H9 (cell line): Measurements from ENCODE around the gene TYK2. TPM values are rescaled to one million over a fixed set of nuclear protein-coding genes. Genes with fewer than 3 reads are reported as not detected.

Source experiments
- DNase-seq: peaks from one replicate; pipeline ENCODE4 v3.0.0-alpha.2; 2017
- H2AFZ ChIP-seq: one replicate; pipeline ENCODE4 v1.6.1; 2013; ENCODE audit warnings: mild to moderate bottlenecking, low read length, control low read depth, moderate library complexity
- H2AK5ac ChIP-seq: 2 replicates; pipeline ENCODE4 v1.6.1; 2013; ENCODE audit warnings: low read length, control low read depth, mixed read lengths; ENCODE audit not compliant: insufficient read length
- H2BK120ac ChIP-seq: one replicate; pipeline ENCODE4 v1.6.1; 2013; ENCODE audit warnings: low read depth, mild to moderate bottlenecking, low read length, control low read depth, inconsistent platforms; ENCODE audit not compliant: poor library complexity, severe bottlenecking
- H2BK12ac ChIP-seq: 2 replicates; pipeline ENCODE4 v1.6.1; 2013; ENCODE audit warnings: low read length, control low read depth, mixed read lengths, low read depth; ENCODE audit not compliant: insufficient read length
- H2BK15ac ChIP-seq: 2 replicates; pipeline ENCODE4 v1.6.1; 2013; ENCODE audit warnings: low read depth, low read length, control low read depth
- H2BK20ac ChIP-seq: one replicate; pipeline ENCODE4 v1.6.1; 2013; ENCODE audit warnings: low read depth, mild to moderate bottlenecking, low read length, control low read depth, inconsistent platforms; ENCODE audit not compliant: poor library complexity, severe bottlenecking
- H2BK5ac ChIP-seq: 2 replicates; pipeline ENCODE4 v1.6.1; 2013; ENCODE audit warnings: low read length, control low read depth, mixed read lengths; ENCODE audit not compliant: insufficient read length
- H3K14ac ChIP-seq: 2 replicates; pipeline ENCODE4 v1.6.1; 2013; ENCODE audit warnings: low read length, control low read depth; ENCODE audit not compliant: insufficient read depth
- H3K18ac ChIP-seq: 2 replicates; pipeline ENCODE4 v1.6.1; 2013; ENCODE audit warnings: low read depth, mild to moderate bottlenecking, mixed read lengths, low read length, control low read depth; ENCODE audit not compliant: insufficient read length
- H3K23ac ChIP-seq: 2 replicates; pipeline ENCODE4 v1.6.1; 2013; ENCODE audit warnings: low read length, control low read depth, mixed read lengths, low read depth; ENCODE audit not compliant: insufficient read length
- H3K23me2 ChIP-seq: 2 replicates; pipeline ENCODE4 v1.6.1; 2013; ENCODE audit warnings: low read depth, mild to moderate bottlenecking, mixed read lengths, low read length, control low read depth; ENCODE audit not compliant: insufficient read length, poor library complexity, severe bottlenecking
- H3K27ac ChIP-seq: 2 replicates; pipeline ENCODE4 v1.5.1; 2013; ENCODE audit warnings: low read length, control low read depth, mixed read lengths, low read depth; ENCODE audit not compliant: insufficient read length
- H3K27me3 ChIP-seq: 2 replicates; pipeline ENCODE4 v1.6.1; 2013; ENCODE audit warnings: low read length, control low read depth, inconsistent platforms; ENCODE audit not compliant: insufficient read depth
- H3K4ac ChIP-seq: 2 replicates; pipeline ENCODE4 v1.6.1; 2013; ENCODE audit warnings: low read depth, mild to moderate bottlenecking, control low read depth, inconsistent platforms, low read length, moderate library complexity
- H3K4me1 ChIP-seq: 2 replicates; pipeline ENCODE4 v1.6.1; 2013; ENCODE audit warnings: low read length, control low read depth, inconsistent platforms; ENCODE audit not compliant: insufficient read depth
- H3K4me2 ChIP-seq: 2 replicates; pipeline ENCODE4 v1.6.1; 2013; ENCODE audit warnings: low read length, control low read depth, mixed read lengths; ENCODE audit not compliant: insufficient read length, insufficient read depth
- H3K56ac ChIP-seq: 2 replicates; pipeline ENCODE4 v1.6.1; 2013; ENCODE audit warnings: low read depth, mild to moderate bottlenecking, mixed read lengths, low read length, control low read depth; ENCODE audit not compliant: insufficient read length
- H3K79me1 ChIP-seq: 2 replicates; pipeline ENCODE4 v1.6.1; 2013; ENCODE audit warnings: low read depth, mild to moderate bottlenecking, moderate library complexity, low read length, control low read depth, inconsistent platforms; ENCODE audit not compliant: insufficient read depth, poor library complexity, severe bottlenecking
- H3K79me2 ChIP-seq: 2 replicates; pipeline ENCODE4 v1.6.1; 2013; ENCODE audit warnings: low read length, control low read depth, inconsistent platforms; ENCODE audit not compliant: insufficient read depth
- H3K9ac ChIP-seq: 2 replicates; pipeline ENCODE4 v1.6.1; 2013; ENCODE audit warnings: low read length, control low read depth, mixed read lengths; ENCODE audit not compliant: insufficient read length; ENCODE audit errors: extremely low read depth
- H3K9me3 ChIP-seq: one replicate; pipeline ENCODE4 v1.6.1; 2013; ENCODE audit warnings: low read depth, low read length, inconsistent platforms; ENCODE audit not compliant: control insufficient read depth
- H3T11ph ChIP-seq: one replicate; pipeline ENCODE4 v1.6.1; 2013; ENCODE audit warnings: mild to moderate bottlenecking, low read length, control low read depth, inconsistent platforms
- H4K20me1 ChIP-seq: one replicate; pipeline ENCODE4 v1.6.1; 2013; ENCODE audit not compliant: control insufficient read depth, insufficient read length, insufficient read depth
- H4K5ac ChIP-seq: 2 replicates; pipeline ENCODE4 v1.6.1; 2013; ENCODE audit warnings: low read depth, mild to moderate bottlenecking, mixed read lengths, low read length, control low read depth; ENCODE audit not compliant: insufficient read length
- H4K8ac ChIP-seq: replicated peaks from 2 replicates; pipeline ENCODE4 v1.6.1; 2013; ENCODE audit warnings: low read length, control low read depth, mixed read lengths, low read depth; ENCODE audit not compliant: insufficient read length
- H4K91ac ChIP-seq: 2 replicates; pipeline ENCODE4 v1.6.1; 2013; ENCODE audit warnings: low read depth, mild to moderate bottlenecking, moderate library complexity, mixed read lengths, low read length, control low read depth; ENCODE audit not compliant: insufficient read length
- H3K27ac Mint-ChIP-seq, 3 experiments: 2 replicates in 2 of 3; 3 replicates in 1 of 3; pipeline ENCODE4 v1.8.0; 2020 to 2021; ENCODE audit warnings: mixed read lengths in 3 of 3, mild to moderate bottlenecking in 1 of 3, moderate library complexity in 1 of 3
- H3K27me3 Mint-ChIP-seq: 2 replicates; pipeline ENCODE4 v1.8.0; 2021; ENCODE audit warnings: low read depth, mild to moderate bottlenecking, moderate library complexity, mixed read lengths
- H3K36me3 Mint-ChIP-seq, 3 experiments: 2 replicates in 2 of 3; 3 replicates in 1 of 3; pipeline ENCODE4 v1.8.0; 2020 to 2021; ENCODE audit warnings: low read depth in 3 of 3, mixed read lengths in 3 of 3; ENCODE audit not compliant: insufficient read depth in 1 of 3
- H3K4me1 Mint-ChIP-seq, 2 experiments: 2 replicates each; pipeline ENCODE4 v1.8.0; 2020; ENCODE audit warnings: mixed read lengths in 2 of 2
- H3K4me3 Mint-ChIP-seq, 2 experiments: 2 replicates in 1 of 2; 3 replicates in 1 of 2; pipeline ENCODE4 v1.8.0; 2020 to 2021; ENCODE audit warnings: mild to moderate bottlenecking in 2 of 2, mixed read lengths in 2 of 2, moderate library complexity in 1 of 2
- H3K9me3 Mint-ChIP-seq, 2 experiments: 2 replicates in 1 of 2; 3 replicates in 1 of 2; pipeline ENCODE4 v1.8.0; 2020; ENCODE audit warnings: mild to moderate bottlenecking in 2 of 2, mixed read lengths in 2 of 2, moderate library complexity in 1 of 2
- WGBS: extraction: QIAGEN DNeasy Blood & Tissue Kit; methylation state at CpG from one replicate; pipeline ENCODE4 v1.1.7; 2013; ENCODE audit warnings: missing lambda C conversion rate, low lambda C conversion rate, mixed read lengths; ENCODE audit not compliant: insufficient read length; ENCODE audit errors: extremely low coverage; 5-methylcytosine and 5-hydroxymethylcytosine counted together
- total RNA-seq: library from RNA; stranded (reverse); gene quantifications from 2 replicates; pipeline ENCODE4 v1.2.1, GENCODE V29; 2021
- TF ChIP-seq, protein P1 (sequence below): fragments of 200-600 bp; sonication (generic); conservative IDR thresholded peaks from 3 replicates; pipeline ENCODE4 v1.8.0; 2021; ENCODE audit warnings: antibody characterized with exemption, mild to moderate bottlenecking

The TYK2 gene
- total RNA-seq, 1 experiment from 2014 or later, result 61.4 TPM

DNA sequence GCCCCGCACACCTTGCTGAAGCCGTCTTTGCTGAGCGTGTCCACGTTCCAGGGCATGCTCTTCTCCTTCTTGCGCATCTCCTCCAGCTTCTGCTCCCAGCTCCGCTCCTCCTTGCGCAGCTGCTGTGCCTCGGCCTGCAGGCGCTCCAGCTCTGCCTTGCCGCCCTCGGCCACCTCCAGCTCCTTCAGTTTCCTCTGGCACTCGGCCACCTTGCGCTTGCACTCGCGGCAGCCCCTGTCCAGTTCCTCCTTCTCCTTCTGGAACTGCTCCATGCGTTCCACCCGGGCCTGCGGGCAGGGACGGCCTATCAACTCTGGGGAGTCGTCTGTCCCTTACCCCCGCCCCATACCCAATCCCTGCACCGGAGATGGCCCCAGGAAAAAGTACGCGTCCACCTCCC, 15.5 kb upstream of the TYK2 start:
- no peak overlapping the region for H3K4me2 ChIP-seq
- no peak overlapping the region for H3K4ac ChIP-seq
- no peak overlapping the region for H2BK5ac ChIP-seq
- H4K5ac ChIP-seq, result no peak overlapping the region
- H2AFZ ChIP-seq, result no peak overlapping the region
- no peak overlapping the region for H3T11ph ChIP-seq
- Mint-ChIP-seq H3K4me3 (no peak overlapping the region), H3K4me1 (0 out of 4 replicates have a peak, but pooled peaks cover 0 to under 1% of the 10 kb centered on the region in 2 experiments), H3K9me3 (no peaks in the 10 kb centered on the region), H3K36me3 (peaks cover 31 to 64% (median 60%) of the 10 kb centered on the region in 3 experiments; a peak in 6 of 7 replicates), H3K27me3 (no peaks in the 10 kb centered on the region), H3K27ac (no peak overlapping the region)
- TF ChIP-seq, protein P1, sequence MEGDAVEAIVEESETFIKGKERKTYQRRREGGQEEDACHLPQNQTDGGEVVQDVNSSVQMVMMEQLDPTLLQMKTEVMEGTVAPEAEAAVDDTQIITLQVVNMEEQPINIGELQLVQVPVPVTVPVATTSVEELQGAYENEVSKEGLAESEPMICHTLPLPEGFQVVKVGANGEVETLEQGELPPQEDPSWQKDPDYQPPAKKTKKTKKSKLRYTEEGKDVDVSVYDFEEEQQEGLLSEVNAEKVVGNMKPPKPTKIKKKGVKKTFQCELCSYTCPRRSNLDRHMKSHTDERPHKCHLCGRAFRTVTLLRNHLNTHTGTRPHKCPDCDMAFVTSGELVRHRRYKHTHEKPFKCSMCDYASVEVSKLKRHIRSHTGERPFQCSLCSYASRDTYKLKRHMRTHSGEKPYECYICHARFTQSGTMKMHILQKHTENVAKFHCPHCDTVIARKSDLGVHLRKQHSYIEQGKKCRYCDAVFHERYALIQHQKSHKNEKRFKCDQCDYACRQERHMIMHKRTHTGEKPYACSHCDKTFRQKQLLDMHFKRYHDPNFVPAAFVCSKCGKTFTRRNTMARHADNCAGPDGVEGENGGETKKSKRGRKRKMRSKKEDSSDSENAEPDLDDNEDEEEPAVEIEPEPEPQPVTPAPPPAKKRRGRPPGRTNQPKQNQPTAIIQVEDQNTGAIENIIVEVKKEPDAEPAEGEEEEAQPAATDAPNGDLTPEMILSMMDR, result no peak
- H3K9ac ChIP-seq, result no peak overlapping the region
- H3K23ac ChIP-seq, result no peak overlapping the region
- no peak overlapping the region for H2BK120ac ChIP-seq
- H3K14ac ChIP-seq, result no peak overlapping the region
- H3K79me2 ChIP-seq, result peaks cover 5% of the 10 kb centered on the region; the same call in 1 of the 2 replicates
- no peak overlapping the region for H4K91ac ChIP-seq
- no peak overlapping the region for H3K27ac ChIP-seq
- H3K23me2 ChIP-seq, result no peaks in the 10 kb centered on the region
- peaks cover 6% of the 10 kb centered on the region for H3K79me1 ChIP-seq
- no peak overlapping the region for H4K8ac ChIP-seq
- no peaks in the 10 kb centered on the region for H4K20me1 ChIP-seq
- no peak overlapping the region for H2BK15ac ChIP-seq
- H3K9me3 ChIP-seq, result no peaks in the 10 kb centered on the region
- H2AK5ac ChIP-seq, result no peak overlapping the region
- H2BK12ac ChIP-seq, result no peak overlapping the region
- H3K4me1 ChIP-seq, result no peaks in the 10 kb centered on the region
- no peak for DNase-seq
- no CpG with 5 or more reads among the region's 24 CpGs for WGBS
- no peak overlapping the region for H3K18ac ChIP-seq
- H3K27me3 ChIP-seq, result no peaks in the 10 kb centered on the region
- no peak overlapping the region for H2BK20ac ChIP-seq
- no peak overlapping the region for H3K56ac ChIP-seq
